CD4-positive, alpha-beta memory T cell (primary cell): Measurements from ENCODE around the gene OR2L13. TPM values are rescaled to one million over a fixed set of nuclear protein-coding genes. Genes with fewer than 3 reads are reported as not detected.

Experiments
- CTCF ChIA-PET: fragments of 350-600 bp; sonication (Branson Sonifier 250); formaldehyde crosslinking; loops from one replicate; lab custom pipeline; 2021; ENCODE audit warnings: inconsistent platforms; ENCODE audit not compliant: partially characterized antibody; lab: Charles Lee
- POLR2A ChIA-PET: fragments of 350-600 bp; sonication (Branson Sonifier 250); formaldehyde crosslinking; loops from one replicate; lab custom pipeline; 2021; ENCODE audit not compliant: partially characterized antibody; lab: Charles Lee
- DNase-seq, 5 donors: peaks; one replicate each; pipeline versions ENCODE4 v3.0.0 to v3.0.0-alpha.2; 2020 to 2022; ENCODE audit warnings: mixed read lengths in 1 of 5
- H3K27ac ChIP-seq: one replicate; pipeline ENCODE4 v1.7.0; 2013; ENCODE audit warnings: low read depth, low read length
- H3K27me3 ChIP-seq: 2 replicates; pipeline ENCODE4 v1.7.0; 2013; ENCODE audit warnings: mild to moderate bottlenecking, low read length, moderate library complexity; ENCODE audit not compliant: insufficient read depth
- H3K36me3 ChIP-seq: 2 replicates; pipeline ENCODE4 v1.7.0; 2013; ENCODE audit warnings: mild to moderate bottlenecking, low read length, moderate library complexity; ENCODE audit not compliant: insufficient read depth
- H3K4me1 ChIP-seq: 2 replicates; pipeline ENCODE4 v1.7.0; 2013; ENCODE audit warnings: mild to moderate bottlenecking, low read length, moderate library complexity; ENCODE audit not compliant: insufficient read depth
- H3K4me3 ChIP-seq, 2 donors: one replicate each; pipeline ENCODE4 v1.7.0; 2013; ENCODE audit warnings: low read length in 2 of 2, mild to moderate bottlenecking in 1 of 2
- H3K9me3 ChIP-seq, 2 donors: one replicate each; pipeline ENCODE4 v1.7.0; 2013; ENCODE audit warnings: low read length in 2 of 2, control low read depth in 1 of 2; ENCODE audit not compliant: control insufficient read depth in 1 of 2
- H3K27ac Mint-ChIP-seq, 7 donors: one replicate each; pipeline ENCODE4 v1.8.0; 2020 to 2021; ENCODE audit warnings: mixed read lengths in 7 of 7, mild to moderate bottlenecking in 6 of 7, inconsistent platforms in 3 of 7, moderate library complexity in 3 of 7
- H3K27me3 Mint-ChIP-seq, 2 donors: one replicate each; pipeline ENCODE4 v1.8.0; 2020 to 2021; ENCODE audit warnings: mixed read lengths in 2 of 2
- H3K36me3 Mint-ChIP-seq, 2 donors: one replicate each; pipeline ENCODE4 v1.8.0; 2020 to 2021; ENCODE audit warnings: mixed read lengths in 2 of 2, inconsistent platforms in 1 of 2, mild to moderate bottlenecking in 1 of 2
- H3K4me1 Mint-ChIP-seq, 4 donors: one replicate each; pipeline ENCODE4 v1.8.0; 2020 to 2021; ENCODE audit warnings: mixed read lengths in 4 of 4, mild to moderate bottlenecking in 1 of 4
- H3K4me3 Mint-ChIP-seq, 8 donors: one replicate each; pipeline ENCODE4 v1.8.0; 2020 to 2021; ENCODE audit warnings: mixed read lengths in 8 of 8, mild to moderate bottlenecking in 7 of 8, moderate library complexity in 6 of 8, inconsistent platforms in 3 of 8
- H3K9me3 Mint-ChIP-seq, 8 donors: one replicate each; pipeline ENCODE4 v1.8.0; 2020 to 2021; ENCODE audit warnings: mixed read lengths in 8 of 8, mild to moderate bottlenecking in 5 of 8, inconsistent platforms in 3 of 8, moderate library complexity in 1 of 8
- intact Hi-C: fragments of 100-400 bp; cut with micrococcal nuclease; formaldehyde crosslinking; loops from one replicate; pipeline ENCODE4 v1.15.1; 2023
- polyA plus RNA-seq, 2 donors: library from polyadenylated mRNA; unstranded; fragments of 300-500 nt; fragmentation: Illumina TruSeq; gene quantifications; one replicate each; pipeline ENCODE4 v1.2.3, GENCODE V29; 2021
- total RNA-seq, 2 experiments: library from RNA; stranded (reverse); gene quantifications; one replicate each; pipeline ENCODE4 v1.2.3, GENCODE V29; 2021

OR2L13 gene
- total and polyA plus RNA-seq, 4 experiments from 2014 or later, result 0.17 TPM; not detected in 3

DNA sequence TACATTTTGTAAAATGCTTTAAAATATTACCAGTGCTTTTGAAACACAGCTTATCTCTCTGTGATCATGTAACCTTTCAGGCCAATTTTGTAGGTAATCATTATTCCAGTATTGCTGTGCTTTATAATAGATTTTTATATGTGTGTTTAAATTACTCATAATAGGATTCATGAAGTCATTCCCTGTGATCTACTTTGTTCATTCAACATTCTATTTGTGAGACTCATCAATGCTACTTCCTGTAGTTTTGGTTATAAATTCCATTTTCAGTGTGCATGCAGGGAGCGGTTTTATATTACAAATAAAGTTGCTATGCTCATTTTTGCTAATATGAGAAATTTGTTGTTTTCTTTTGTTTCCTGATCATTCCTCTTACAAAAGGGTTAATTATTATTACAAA is 45.9 kb downstream of the OR2L13 start:
- Mint-ChIP-seq H3K27me3 (no peaks in the 10 kb centered on the region), H3K27ac (no peak overlapping the region), H3K4me3 (no peak overlapping the region), H3K4me1 (no peaks in the 10 kb centered on the region), H3K36me3 (no peaks in the 10 kb centered on the region), H3K9me3 (peaks cover 0 to 5% (median 0%) of the 10 kb centered on the region in 8 donors)
- Histone ChIP-seq H3K36me3 (no peaks in the 10 kb centered on the region), H3K4me3 (no peak overlapping the region), H3K4me1 (no peaks in the 10 kb centered on the region), H3K27me3 (no peaks in the 10 kb centered on the region), H3K27ac (no peak overlapping the region), H3K9me3 (no peaks in the 10 kb centered on the region)
- intact Hi-C loops, result no loop called here
- ChIA-PET POLR2A (no interaction called here), CTCF (no interaction called here)
- DNase-seq, result no peak

- Mint-ChIP-seq H3K27me3 (no peaks in the 10 kb centered on the region), H3K4me1 (no peaks in the 10 kb centered on the region), H3K27ac (no peak overlapping the region), H3K36me3 (no peaks in the 10 kb centered on the region), H3K4me3 (no peak overlapping the region), H3K9me3 (peaks cover 0 to 8% (median 5%) of the 10 kb centered on the region in 8 donors)
- no peaks in the 10 kb centered on the region for H3K36me3 ChIP-seq
- no peak overlapping the region for H3K4me3 ChIP-seq
- no peak overlapping the region for H3K27ac ChIP-seq
- no peaks in the 10 kb centered on the region for H3K9me3 ChIP-seq
- DNase-seq, result no peak
- intact Hi-C loops, result no loop called here
- H3K27me3 ChIP-seq, result no peaks in the 10 kb centered on the region
- ChIA-PET CTCF (no interaction called here), POLR2A (no interaction called here)
- H3K4me1 ChIP-seq, result no peaks in the 10 kb centered on the region
Measured at GRCh38 chr1:248143311-248143710, 48.3 kb downstream of the OR2L13 start.

GRCh38 chr1:248144513-248145198 is 49.7 kb downstream of the OR2L13 start, which contains the start of gene OR2M5:
Gene OR2M5 (plus strand): TSS chr1:248145148. CDS start chr1:248145148, 0 bp downstream.
- no peak within 1 kb of the TSS for H3K4me3 Mint-ChIP-seq
- H3K4me1 ChIP-seq, result no peaks in the 10 kb centered on the region
- H3K36me3 ChIP-seq, result no peaks in the 10 kb centered on the region
- no peak within 1 kb of the TSS for H3K27ac Mint-ChIP-seq
- peaks cover 0 to 11% (median 7%) of the 10 kb centered on the region in 8 donors for H3K9me3 Mint-ChIP-seq
- H3K27me3 Mint-ChIP-seq, result no peaks in the 10 kb centered on the region
- POLR2A ChIA-PET, result no interaction called here
- CTCF ChIA-PET, result no interaction called here
- no peaks in the 10 kb centered on the region for H3K4me1 Mint-ChIP-seq
- H3K36me3 Mint-ChIP-seq, result no peaks in the 10 kb centered on the region
- H3K4me3 ChIP-seq, result no peak within 1 kb of the TSS
- H3K27me3 ChIP-seq, result no peaks in the 10 kb centered on the region
- H3K27ac ChIP-seq, result no peak within 1 kb of the TSS
- intact Hi-C loops, result no loop called here
- no peak for DNase-seq
- no peaks in the 10 kb centered on the region for H3K9me3 ChIP-seq

Other genes with a start within 250 kb of the OR2L13 start
- gene TRIM58, start 238.0 kb upstream of the OR2L13 start, total RNA-seq, result under 1 TPM in 1 of 2 experiments, not detected in 1; 0.23 TPM
- under 1 TPM; 0.24 to 0.52 TPM for gene TRIM58, start 238.0 kb upstream of the OR2L13 start, polyA plus RNA-seq
- gene OR2W3, start 199.6 kb upstream of the OR2L13 start, total RNA-seq, result not detected
- not detected for gene OR2W3, start 199.6 kb upstream of the OR2L13 start, polyA plus RNA-seq
- not detected for gene OR2T8, start 174.9 kb upstream of the OR2L13 start, total RNA-seq
- not detected for gene OR2T8, start 174.9 kb upstream of the OR2L13 start, polyA plus RNA-seq
- gene OR2AJ1, start 170.3 kb upstream of the OR2L13 start, total RNA-seq, result not detected
- gene OR2AJ1, start 170.3 kb upstream of the OR2L13 start, polyA plus RNA-seq, result not detected
- gene OR2L8, start 146.3 kb upstream of the OR2L13 start, total RNA-seq, result under 1 TPM; 0.69 to 0.73 TPM
- not detected for gene OR2L8, start 146.3 kb upstream of the OR2L13 start, polyA plus RNA-seq
- gene OR2AK2, start 130.0 kb upstream of the OR2L13 start, total RNA-seq, result under 1 TPM in 1 of 2 experiments, not detected in 1; 0.35 TPM
- not detected for gene OR2AK2, start 130.0 kb upstream of the OR2L13 start, polyA plus RNA-seq
- gene OR2L5, start 81.5 kb upstream of the OR2L13 start, total RNA-seq, result under 1 TPM; 0.23 to 0.25 TPM
- not detected for gene OR2L5, start 81.5 kb upstream of the OR2L13 start, polyA plus RNA-seq
- gene OR2L2, start 65.1 kb upstream of the OR2L13 start, total RNA-seq, result under 1 TPM; 0.17 TPM
- not detected for gene OR2L2, start 65.1 kb upstream of the OR2L13 start, polyA plus RNA-seq
- gene OR2L3, start 48.3 kb upstream of the OR2L13 start, total RNA-seq, result under 1 TPM; 0.11 to 0.17 TPM
- not detected for gene OR2L3, start 48.3 kb upstream of the OR2L13 start, polyA plus RNA-seq
- gene OR2M5, start 50.0 kb downstream of the OR2L13 start, total RNA-seq, result not detected
- not detected for gene OR2M5, start 50.0 kb downstream of the OR2L13 start, polyA plus RNA-seq
- not detected for gene OR2M2, start 79.6 kb downstream of the OR2L13 start, total RNA-seq
- not detected for gene OR2M2, start 79.6 kb downstream of the OR2L13 start, polyA plus RNA-seq
- gene OR2M3, start 102.1 kb downstream of the OR2L13 start, total RNA-seq, result not detected
- not detected for gene OR2M3, start 102.1 kb downstream of the OR2L13 start, polyA plus RNA-seq
- not detected for gene OR2M4, start 136.2 kb downstream of the OR2L13 start, total RNA-seq
- not detected for gene OR2M4, start 136.2 kb downstream of the OR2L13 start, polyA plus RNA-seq
- gene OR2T33, start 182.8 kb downstream of the OR2L13 start, total RNA-seq, result not detected
- gene OR2T33, start 182.8 kb downstream of the OR2L13 start, polyA plus RNA-seq, result not detected
- not detected for gene OR2T12, start 208.2 kb downstream of the OR2L13 start, total RNA-seq
- gene OR2T12, start 208.2 kb downstream of the OR2L13 start, polyA plus RNA-seq, result not detected
- not detected for gene OR2M7, start 229.4 kb downstream of the OR2L13 start, total RNA-seq
- not detected for gene OR2M7, start 229.4 kb downstream of the OR2L13 start, polyA plus RNA-seq